Gastrocnemius medialis (tissue), 4 donors: ENCODE results near the gene ADGRV1.

Source experiments
- POLR2A ChIP-seq, 2 donors: fragments of 450-650 bp; IDR thresholded peaks; one replicate each; pipeline ENCODE4 v1.6.1; 2017; ENCODE audit warnings: antibody characterized with exemption in 2 of 2, mild to moderate bottlenecking in 2 of 2, moderate library complexity in 2 of 2
- TF ChIP-seq, protein P1 (sequence below), 5 experiments: fragments of 450-650 bp in 3 of 5; fragments of 200-600 bp in 2 of 5; sonication (generic) in 2 of 5; IDR thresholded peaks in 4 of 5; conservative IDR thresholded peaks in 1 of 5; 1 replicate in 4 of 5; 2 replicates in 1 of 5; pipeline ENCODE4 v1.5.1; 2016 to 2019; ENCODE audit warnings: antibody characterized with exemption in 5 of 5, mild to moderate bottlenecking in 3 of 5, moderate library complexity in 3 of 5

DNA sequence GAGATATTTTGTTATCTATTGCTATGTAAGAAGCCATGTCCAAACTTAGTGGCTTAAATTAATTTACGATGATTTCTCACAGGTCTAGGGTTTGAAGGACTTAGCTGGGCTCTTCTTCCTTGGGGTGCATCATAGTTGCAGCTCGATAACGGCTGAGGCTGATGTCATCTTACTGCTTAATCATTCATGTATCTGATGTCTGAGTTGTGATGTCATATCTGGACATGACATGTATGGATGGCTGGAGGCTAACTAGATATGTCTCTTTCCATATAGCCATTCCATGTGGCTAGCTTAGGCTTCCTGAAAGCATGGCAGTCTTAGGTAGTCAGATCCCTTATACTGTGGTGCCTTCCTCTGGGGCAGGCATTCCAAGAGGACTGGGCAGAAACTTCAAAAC is 31.6 kb downstream of the ADGRV1 start:
- TF ChIP-seq, protein P1, sequence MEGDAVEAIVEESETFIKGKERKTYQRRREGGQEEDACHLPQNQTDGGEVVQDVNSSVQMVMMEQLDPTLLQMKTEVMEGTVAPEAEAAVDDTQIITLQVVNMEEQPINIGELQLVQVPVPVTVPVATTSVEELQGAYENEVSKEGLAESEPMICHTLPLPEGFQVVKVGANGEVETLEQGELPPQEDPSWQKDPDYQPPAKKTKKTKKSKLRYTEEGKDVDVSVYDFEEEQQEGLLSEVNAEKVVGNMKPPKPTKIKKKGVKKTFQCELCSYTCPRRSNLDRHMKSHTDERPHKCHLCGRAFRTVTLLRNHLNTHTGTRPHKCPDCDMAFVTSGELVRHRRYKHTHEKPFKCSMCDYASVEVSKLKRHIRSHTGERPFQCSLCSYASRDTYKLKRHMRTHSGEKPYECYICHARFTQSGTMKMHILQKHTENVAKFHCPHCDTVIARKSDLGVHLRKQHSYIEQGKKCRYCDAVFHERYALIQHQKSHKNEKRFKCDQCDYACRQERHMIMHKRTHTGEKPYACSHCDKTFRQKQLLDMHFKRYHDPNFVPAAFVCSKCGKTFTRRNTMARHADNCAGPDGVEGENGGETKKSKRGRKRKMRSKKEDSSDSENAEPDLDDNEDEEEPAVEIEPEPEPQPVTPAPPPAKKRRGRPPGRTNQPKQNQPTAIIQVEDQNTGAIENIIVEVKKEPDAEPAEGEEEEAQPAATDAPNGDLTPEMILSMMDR (IDR thresholded peaks at IDR 0.05 in 4 of 5, conservative IDR thresholded peaks at IDR 0.05 in 1 of 5) = no peak
- TF ChIP-seq POLR2A (IDR thresholded peaks at IDR 0.05) = no peak
